Activated naive CD4-positive, alpha-beta T cell (primary cell): ENCODE results near the gene PACSIN1.

Experiments
- DNase-seq, 4 experiments: peaks; one replicate each; lab custom pipeline; 2025; lab: John Stamatoyannopoulos, UW

PACSIN1 gene

GRCh38 chr6:34583461-34583860, 117.6 kb downstream of the PACSIN1 start:
- no peak for DNase-seq

GRCh38 chr6:34583861-34584604, 118.2 kb downstream of the PACSIN1 start:
- no peak for DNase-seq

GRCh38 chr6:34584694-34585093, 118.8 kb downstream of the PACSIN1 start:
- DNase-seq: no peak
